ENCODE measurements around the gene CHRNA1. TPM values are rescaled to one million over a fixed set of nuclear protein-coding genes. Genes with fewer than 3 reads are reported as not detected.

The CHRNA1 gene
- total RNA-seq, 2 donors from 2014 or later = 0.41 TPM; not detected in 1

- no peak for TF ChIP-seq CTCF (IDR thresholded peaks at IDR 0.05)
- H3K36me3 ChIP-seq = no peaks in the 10 kb centered on the region
- no peak overlapping the region for H3K4me3 ChIP-seq
- no peak overlapping the region for H3K27ac ChIP-seq
- H3K4me1 ChIP-seq (ENCODE audit: control insufficient read depth in 1 of 2, low read depth in 2 of 2) = peaks cover 8 to 16% of the 10 kb centered on the region in 2 donors
- DNase-seq (ENCODE audit: low spot score) (no peak), ATAC-seq (ENCODE audit: insufficient number of reproducible peaks, low FRiP score, low read depth) (no peak)
- no peaks in the 10 kb centered on the region for H3K9me3 ChIP-seq
- H3K27me3 ChIP-seq (replicated peaks; ENCODE audit: insufficient read depth) = no peaks in the 10 kb centered on the region
Measured at GRCh38 chr2:174761837-174762236, 2.4 kb downstream of the CHRNA1 start.

GRCh38 chr2:174760845-174761473 lies 3.3 kb downstream of the CHRNA1 start:
- Histone ChIP-seq H3K36me3 (no peaks in the 10 kb centered on the region), H3K9me3 (no peaks in the 10 kb centered on the region), H3K4me3 (no peak overlapping the region), H3K27ac (no peak overlapping the region), H3K4me1 (ENCODE audit: control insufficient read depth in 1 of 2, low read depth in 2 of 2) (peaks cover 8 to 16% of the 10 kb centered on the region in 2 donors), H3K27me3 (replicated peaks; ENCODE audit: insufficient read depth) (no peaks in the 10 kb centered on the region)
- ATAC-seq (ENCODE audit: insufficient number of reproducible peaks, low FRiP score, low read depth) (no peak), DNase-seq (ENCODE audit: low spot score) (no peak)
- TF ChIP-seq CTCF (IDR thresholded peaks at IDR 0.05) = no peak

- no peak for DNase-seq (ENCODE audit: low spot score)
- ATAC-seq (ENCODE audit: insufficient number of reproducible peaks, low FRiP score, low read depth) = no peak
- no peak for TF ChIP-seq CTCF (IDR thresholded peaks at IDR 0.05)
Measured at GRCh38 chr2:174759381-174760065, 4.7 kb downstream of the CHRNA1 start.

GRCh38 chr2:174756743-174757142 lies 7.5 kb downstream of the CHRNA1 start:
- Histone ChIP-seq H3K9me3 (no peaks in the 10 kb centered on the region), H3K4me1 (ENCODE audit: control insufficient read depth in 1 of 2, low read depth in 2 of 2) (peaks cover 0 to under 1% of the 10 kb centered on the region in 2 donors), H3K27ac (no peak overlapping the region), H3K36me3 (no peaks in the 10 kb centered on the region), H3K27me3 (replicated peaks; ENCODE audit: insufficient read depth) (no peaks in the 10 kb centered on the region), H3K4me3 (no peak overlapping the region)
- ATAC-seq (ENCODE audit: insufficient number of reproducible peaks, low FRiP score, low read depth) = no peak
- no peak for DNase-seq (ENCODE audit: low spot score)
- TF ChIP-seq CTCF (IDR thresholded peaks at IDR 0.05) = no peak

More at GRCh38 chr2:174759381-174760065, 4.7 kb downstream of the CHRNA1 start:
- Histone ChIP-seq H3K4me1 (ENCODE audit: control insufficient read depth in 1 of 2, low read depth in 2 of 2) (peaks cover 8 to 16% of the 10 kb centered on the region in 2 donors), H3K9me3 (no peaks in the 10 kb centered on the region), H3K36me3 (no peaks in the 10 kb centered on the region), H3K27ac (no peak overlapping the region), H3K4me3 (no peak overlapping the region), H3K27me3 (replicated peaks; ENCODE audit: insufficient read depth) (no peaks in the 10 kb centered on the region)

GRCh38 chr2:174753038-174753633 lies 11.1 kb downstream of the CHRNA1 start:
- DNase-seq (ENCODE audit: low spot score) (no peak), ATAC-seq (ENCODE audit: insufficient number of reproducible peaks, low FRiP score, low read depth) (no peak)
- Histone ChIP-seq H3K9me3 (no peaks in the 10 kb centered on the region), H3K36me3 (no peaks in the 10 kb centered on the region), H3K4me1 (ENCODE audit: control insufficient read depth in 1 of 2, low read depth in 2 of 2) (no peaks in the 10 kb centered on the region), H3K27me3 (replicated peaks; ENCODE audit: insufficient read depth) (no peaks in the 10 kb centered on the region), H3K27ac (no peak overlapping the region), H3K4me3 (no peak overlapping the region)
- no peak for TF ChIP-seq CTCF (IDR thresholded peaks at IDR 0.05)

Data from thoracic aorta (tissue), 2 donors.